Osteoblast (primary cell): ENCODE measurements around the gene GAB2. TPM values are rescaled to one million over a fixed set of nuclear protein-coding genes. Genes with fewer than 3 reads are reported as not detected.

ENCODE experiments used
- DNase-seq: peaks from one replicate; pipeline ENCODE4 v3.0.0; 2011; ENCODE audit warnings: low spot score, mixed read lengths; ENCODE audit not compliant: insufficient read length; ENCODE audit errors: missing footprints
- H2AFZ ChIP-seq: 2 replicates; pipeline ENCODE4 v1.6.0; 2011; ENCODE audit warnings: mild to moderate bottlenecking, low read length
- H3K27ac ChIP-seq: 2 replicates; pipeline ENCODE4 v1.5.1; 2011; ENCODE audit warnings: mild to moderate bottlenecking, low read depth, low read length, moderate library complexity
- H3K27me3 ChIP-seq: 2 replicates; pipeline ENCODE4 v1.6.0; 2012; ENCODE audit warnings: mild to moderate bottlenecking, control low read depth, inconsistent platforms, low read length, moderate library complexity; ENCODE audit not compliant: insufficient read depth
- H3K36me3 ChIP-seq: 2 replicates; pipeline ENCODE4 v1.5.1; 2011; ENCODE audit warnings: mild to moderate bottlenecking, low read length, control low read depth, moderate library complexity; ENCODE audit not compliant: insufficient read depth
- H3K4me1 ChIP-seq: 2 replicates; pipeline ENCODE4 v1.5.1; 2011; ENCODE audit warnings: mild to moderate bottlenecking, low read length, control low read depth, moderate library complexity; ENCODE audit not compliant: insufficient read depth
- H3K4me2 ChIP-seq: 2 replicates; pipeline ENCODE4 v1.6.0; 2011; ENCODE audit warnings: mild to moderate bottlenecking, low read length; ENCODE audit not compliant: insufficient read depth
- H3K4me3 ChIP-seq: fragments of 200-600 bp; sonication (generic); 3 replicates; pipeline ENCODE4 v1.5.1; 2012; ENCODE audit warnings: mild to moderate bottlenecking, low read length, inconsistent platforms; ENCODE audit not compliant: insufficient read depth
- H3K79me2 ChIP-seq: 2 replicates; pipeline ENCODE4 v1.6.0; 2012; ENCODE audit warnings: mild to moderate bottlenecking, low read length, control low read depth, inconsistent platforms; ENCODE audit not compliant: insufficient read depth
- H3K9me3 ChIP-seq: 2 replicates; pipeline ENCODE4 v1.5.1; 2011; ENCODE audit warnings: low read depth, low read length, control low read depth
- H4K20me1 ChIP-seq: 2 replicates; pipeline ENCODE4 v1.6.0; 2012; ENCODE audit warnings: mild to moderate bottlenecking, low read length, control low read depth; ENCODE audit not compliant: insufficient read depth
- CTCF ChIP-seq: IDR thresholded peaks from 2 replicates; pipeline ENCODE4 v1.5.1; 2011; ENCODE audit warnings: mild to moderate bottlenecking, low read depth, low read length, moderate library complexity; ENCODE audit errors: extremely low read depth
- total RNA-seq: library from RNA; depleted of rRNA; stranded (reverse); fragments of >200 nt; gene quantifications from 2 replicates; pipeline ENCODE4 v1.2.3, GENCODE V29; 2012

The GAB2 gene
- total RNA-seq, 1 donor = 18.5 TPM

- Histone ChIP-seq H3K27ac (no peak overlapping the region), H3K9me3 (no peaks in the 10 kb centered on the region), H3K4me2 (no peak overlapping the region), H2AFZ (no peak overlapping the region), H4K20me1 (no peaks in the 10 kb centered on the region), H3K4me3 (no peak overlapping the region), H3K4me1 (peaks cover 22% of the 10 kb centered on the region), H3K36me3 (no peaks in the 10 kb centered on the region), H3K27me3 (no peaks in the 10 kb centered on the region), H3K79me2 (peaks cover 9% of the 10 kb centered on the region)
- DNase-seq = no peak
- TF ChIP-seq CTCF = no peak
Measured at GRCh38 chr11:78349114-78349513, 68.5 kb downstream of the GAB2 start.

- no peak overlapping the region for H3K27ac ChIP-seq
- H3K4me1 ChIP-seq = peaks cover 22% of the 10 kb centered on the region
- H3K9me3 ChIP-seq = no peaks in the 10 kb centered on the region
- peaks cover 9% of the 10 kb centered on the region for H3K79me2 ChIP-seq
- no peaks in the 10 kb centered on the region for H4K20me1 ChIP-seq
- no peak overlapping the region for H2AFZ ChIP-seq
- H3K4me3 ChIP-seq = no peak overlapping the region
- no peaks in the 10 kb centered on the region for H3K27me3 ChIP-seq
- TF ChIP-seq CTCF = no peak
- DNase-seq = no peak
- no peak overlapping the region for H3K4me2 ChIP-seq
- H3K36me3 ChIP-seq = no peaks in the 10 kb centered on the region
Measured at GRCh38 chr11:78347956-78348355, 69.7 kb downstream of the GAB2 start.

GRCh38 chr11:78346799-78347198 is 70.8 kb downstream of the GAB2 start:
- H3K4me3 ChIP-seq = no peak overlapping the region
- no peak overlapping the region for H3K27ac ChIP-seq
- no peak overlapping the region for H2AFZ ChIP-seq
- no peak for TF ChIP-seq CTCF
- H3K4me1 ChIP-seq = peaks cover 22% of the 10 kb centered on the region
- H3K27me3 ChIP-seq = no peaks in the 10 kb centered on the region
- DNase-seq = no peak
- H3K4me2 ChIP-seq = no peak overlapping the region
- no peaks in the 10 kb centered on the region for H3K9me3 ChIP-seq
- H3K79me2 ChIP-seq = peaks cover 9% of the 10 kb centered on the region
- no peaks in the 10 kb centered on the region for H4K20me1 ChIP-seq
- no peaks in the 10 kb centered on the region for H3K36me3 ChIP-seq

- Histone ChIP-seq H3K36me3 (no peaks in the 10 kb centered on the region), H3K27me3 (no peaks in the 10 kb centered on the region), H2AFZ (no peak overlapping the region), H3K4me3 (no peak overlapping the region), H3K4me1 (peaks cover 16% of the 10 kb centered on the region), H3K79me2 (peaks cover 9% of the 10 kb centered on the region), H4K20me1 (no peaks in the 10 kb centered on the region), H3K4me2 (no peak overlapping the region), H3K9me3 (no peaks in the 10 kb centered on the region), H3K27ac (no peak overlapping the region)
- no peak for DNase-seq
- TF ChIP-seq CTCF = no peak
Measured at GRCh38 chr11:78345450-78345849, 72.2 kb downstream of the GAB2 start.
